ENCODE data around the gene MIGA2. TPM values are rescaled to one million over a fixed set of nuclear protein-coding genes. Genes with fewer than 3 reads are reported as not detected.
A peak's percentile ranks its signal among the peaks of the same experiment; 100 is the strongest.

Gene MIGA2
- total RNA-seq, 1 experiment from 2014 or later, result 29.6 TPM

GRCh38 chr9:129058965-129059795, 22.8 kb downstream of the MIGA2 start:
- H3K79me2 ChIP-seq (ENCODE audit: low read length), result no peaks in the 10 kb centered on the region
- peak overlapping the region; percentile 53 for H3K4me2 ChIP-seq (ENCODE audit: low read length)
- no peak overlapping the region for H3K9ac ChIP-seq (ENCODE audit: low read length)
- TF ChIP-seq EZH2 (IDR thresholded peaks at IDR 0.05; ENCODE audit: low read length, unreplicated experiment), result no peak
- TF ChIP-seq CTCF (conservative IDR thresholded peaks at IDR 0.05; ENCODE audit: low read depth, low read length), result no peak
- no peak for TF ChIP-seq EZH2phosphoT487 (IDR thresholded peaks at IDR 0.05; ENCODE audit: borderline replicate concordance, low read length)
- no peaks in the 10 kb centered on the region for H3K9me3 ChIP-seq (ENCODE audit: low read length)
- BruUV-seq (replicated peaks), result no TSS peak
- peak; percentile 52 for DNase-seq
- no peaks in the 10 kb centered on the region for H3K9me2 ChIP-seq (replicated peaks; ENCODE audit: low read length)
- H3F3A ChIP-seq (ENCODE audit: low read length, unreplicated experiment), result no peaks in the 10 kb centered on the region
- no peaks in the 10 kb centered on the region for H3K27me3 ChIP-seq (ENCODE audit: low read length)
- intact Hi-C loops (cut with micrococcal nuclease), result no loop called here
- no peak overlapping the region for H3K4me3 ChIP-seq (ENCODE audit: low read length)
- peaks cover 13% of the 10 kb centered on the region for H3K4me1 ChIP-seq (ENCODE audit: insufficient read depth, low read length)
- ChIA-PET CTCF (no interaction called here), POLR2A (ENCODE audit: unreplicated experiment) (no interaction called here)
- ATAC-seq, result peak; percentile 85
- H4K20me1 ChIP-seq (ENCODE audit: low read length), result no peaks in the 10 kb centered on the region
- no peak overlapping the region for H2AFZ ChIP-seq (ENCODE audit: low read length)
- H3K36me3 ChIP-seq (ENCODE audit: low read depth, low read length), result no peaks in the 10 kb centered on the region; the same call in 1 of the 2 replicates
- peak overlapping the region; percentile 58 for H3K27ac ChIP-seq (ENCODE audit: low read length)

- Histone ChIP-seq H3K4me3 (ENCODE audit: low read length) (no peak overlapping the region), H3K9me2 (replicated peaks; ENCODE audit: low read length) (no peaks in the 10 kb centered on the region), H3K36me3 (ENCODE audit: low read depth, low read length) (no peaks in the 10 kb centered on the region), H3K4me2 (ENCODE audit: low read length) (peak overlapping the region; percentile 53; the same call in 1 of the 2 replicates), H2AFZ (ENCODE audit: low read length) (no peak overlapping the region), H3K9ac (ENCODE audit: low read length) (no peak overlapping the region), H4K20me1 (ENCODE audit: low read length) (no peaks in the 10 kb centered on the region), H3K27me3 (ENCODE audit: low read length) (no peaks in the 10 kb centered on the region), H3K9me3 (ENCODE audit: low read length) (no peaks in the 10 kb centered on the region), H3K27ac (ENCODE audit: low read length) (peak overlapping the region; percentile 58; the same call in 1 of the 2 replicates), H3K4me1 (ENCODE audit: insufficient read depth, low read length) (peaks cover 13% of the 10 kb centered on the region), H3F3A (ENCODE audit: low read length, unreplicated experiment) (no peaks in the 10 kb centered on the region), H3K79me2 (ENCODE audit: low read length) (no peaks in the 10 kb centered on the region)
- POLR2A ChIA-PET (ENCODE audit: unreplicated experiment), result no interaction called here
- no peak for ATAC-seq
- TF ChIP-seq EZH2phosphoT487 (IDR thresholded peaks at IDR 0.05; ENCODE audit: borderline replicate concordance, low read length) (no peak), CTCF (conservative IDR thresholded peaks at IDR 0.05; ENCODE audit: low read depth, low read length) (no peak), EZH2 (IDR thresholded peaks at IDR 0.05; ENCODE audit: low read length, unreplicated experiment) (no peak)
- intact Hi-C loops (cut with micrococcal nuclease), result no loop called here
- DNase-seq, result no peak
- BruUV-seq (replicated peaks), result no TSS peak
- CTCF ChIA-PET, result no interaction called here
Measured at GRCh38 chr9:129059796-129060785, 23.7 kb downstream of the MIGA2 start.

Data from PC-3 (cell line).